NT2/D1 (cell line): ENCODE measurements around the gene PREPL.

ENCODE experiments used
- YY1 ChIP-seq: IDR thresholded peaks from 2 replicates; pipeline ENCODE4 v1.6.1; 2011; ENCODE audit not compliant: insufficient read length, insufficient read depth
- ZNF274 ChIP-seq: IDR thresholded peaks from 2 replicates; pipeline ENCODE4 v1.6.1; 2011; ENCODE audit warnings: mild to moderate bottlenecking, low read depth, low read length

DNA sequence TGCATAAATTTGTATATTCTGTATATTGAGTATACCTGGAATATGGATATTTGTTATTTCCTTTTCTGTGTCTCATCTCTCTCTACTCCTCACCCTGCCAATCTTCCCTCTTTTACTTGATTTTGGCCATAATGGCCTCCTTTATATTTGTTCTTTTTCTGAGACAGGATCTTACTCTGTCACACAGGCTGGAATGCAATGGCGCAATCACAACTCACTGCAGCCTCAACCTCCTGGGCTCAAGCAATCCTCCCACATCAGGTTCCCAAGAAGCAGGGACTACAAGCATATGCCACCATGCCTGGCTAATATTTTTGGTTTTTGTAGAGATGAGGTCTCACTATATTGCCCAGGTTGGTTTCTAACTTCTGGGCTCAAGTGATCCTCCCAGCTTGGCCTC lies 30.5 kb downstream of the PREPL start:
- no peak for TF ChIP-seq ZNF274
- no peak for TF ChIP-seq YY1
